Bronchial epithelial cell (primary cell): ENCODE data around the gene INSYN2B. TPM values are rescaled to one million over a fixed set of nuclear protein-coding genes. Genes with fewer than 3 reads are reported as not detected.
"Not testable (repeated sequence)": the region's sequence is repeated elsewhere in the genome, so short reads cannot be mapped to it uniquely, and the experiment has no call there.

Source experiments
- DNase-seq: peaks from one replicate; pipeline ENCODE4 v3.0.0-alpha.2; 2010; ENCODE audit warnings: low read depth
- FAIRE-seq: peaks from 2 replicates; lab custom pipeline; 2011; peaks lifted over from hg19 to GRCh38; lab: Jason Lieb, UNC
- H3K27me3 ChIP-seq: 2 replicates; pipeline ENCODE4 v1.5.1; 2011; ENCODE audit warnings: low read length; ENCODE audit not compliant: control insufficient read depth, insufficient read depth
- H3K36me3 ChIP-seq: 2 replicates; pipeline ENCODE4 v1.5.1; 2011; ENCODE audit warnings: low read length; ENCODE audit not compliant: control insufficient read depth, insufficient read depth
- H3K4me3 ChIP-seq: 2 replicates; pipeline ENCODE4 v1.5.1; 2011; ENCODE audit warnings: mild to moderate bottlenecking, low read depth, low read length, control low read depth
- total RNA-seq: library from RNA; depleted of rRNA; stranded (reverse); fragments of >200 nt; gene quantifications from 2 replicates; pipeline ENCODE4 v1.2.1, GENCODE V29; 2014
- TF ChIP-seq, protein P1 (sequence below): IDR thresholded peaks from 2 replicates; pipeline ENCODE4 v1.5.1; 2011; ENCODE audit warnings: mild to moderate bottlenecking, moderate library complexity, low read length, control low read depth, inconsistent platforms; ENCODE audit not compliant: insufficient read depth, severe bottlenecking

Gene INSYN2B
- total RNA-seq, 1 donor from 2014 or later = 0.53 TPM

DNA sequence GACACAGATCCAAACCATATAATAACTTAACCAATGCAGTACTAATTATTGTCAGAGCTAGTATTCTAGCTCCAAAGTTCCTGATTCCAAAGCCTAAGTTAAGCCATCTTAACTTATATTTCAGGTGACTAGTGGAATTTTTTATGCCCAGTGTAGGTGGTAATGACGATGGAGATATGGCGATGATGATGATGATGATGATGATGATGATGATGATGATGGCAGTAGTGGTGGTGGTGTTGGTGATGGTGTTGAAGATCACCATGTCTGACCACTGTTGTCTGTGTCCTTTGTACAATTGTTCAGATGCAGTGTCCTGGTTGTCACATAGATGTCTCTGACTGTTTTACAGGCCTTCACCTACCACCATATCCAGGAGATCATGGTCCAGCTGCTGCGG is 139.9 kb downstream of the INSYN2B start:
- no peaks in the 10 kb centered on the region for H3K27me3 ChIP-seq
- H3K36me3 ChIP-seq = no peaks in the 10 kb centered on the region
- FAIRE-seq = no peak
- no peak overlapping the region for H3K4me3 ChIP-seq
- DNase-seq = no peak
- TF ChIP-seq, protein P1, sequence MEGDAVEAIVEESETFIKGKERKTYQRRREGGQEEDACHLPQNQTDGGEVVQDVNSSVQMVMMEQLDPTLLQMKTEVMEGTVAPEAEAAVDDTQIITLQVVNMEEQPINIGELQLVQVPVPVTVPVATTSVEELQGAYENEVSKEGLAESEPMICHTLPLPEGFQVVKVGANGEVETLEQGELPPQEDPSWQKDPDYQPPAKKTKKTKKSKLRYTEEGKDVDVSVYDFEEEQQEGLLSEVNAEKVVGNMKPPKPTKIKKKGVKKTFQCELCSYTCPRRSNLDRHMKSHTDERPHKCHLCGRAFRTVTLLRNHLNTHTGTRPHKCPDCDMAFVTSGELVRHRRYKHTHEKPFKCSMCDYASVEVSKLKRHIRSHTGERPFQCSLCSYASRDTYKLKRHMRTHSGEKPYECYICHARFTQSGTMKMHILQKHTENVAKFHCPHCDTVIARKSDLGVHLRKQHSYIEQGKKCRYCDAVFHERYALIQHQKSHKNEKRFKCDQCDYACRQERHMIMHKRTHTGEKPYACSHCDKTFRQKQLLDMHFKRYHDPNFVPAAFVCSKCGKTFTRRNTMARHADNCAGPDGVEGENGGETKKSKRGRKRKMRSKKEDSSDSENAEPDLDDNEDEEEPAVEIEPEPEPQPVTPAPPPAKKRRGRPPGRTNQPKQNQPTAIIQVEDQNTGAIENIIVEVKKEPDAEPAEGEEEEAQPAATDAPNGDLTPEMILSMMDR = no peak

DNA sequence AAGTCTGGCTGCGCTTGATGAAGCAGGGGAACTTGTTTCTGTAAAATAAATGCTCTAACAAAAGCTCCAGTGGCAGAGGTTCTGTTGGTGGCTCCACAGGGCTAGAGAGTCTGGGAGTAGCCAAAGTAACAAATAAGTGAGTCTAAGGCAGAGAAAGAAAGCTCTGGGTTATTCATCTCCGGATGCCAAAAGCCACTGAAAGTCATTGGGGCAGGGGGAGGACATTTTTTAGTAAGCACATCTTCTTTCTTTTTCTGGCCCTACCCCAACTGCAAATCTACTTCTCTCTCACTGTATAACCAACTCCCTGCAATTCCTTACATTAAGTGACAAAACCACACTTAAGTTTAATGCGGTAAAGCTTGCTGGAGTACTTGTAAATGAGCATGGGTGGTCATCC is 141.6 kb downstream of the INSYN2B start:
- Histone ChIP-seq H3K27me3 (no peaks in the 10 kb centered on the region), H3K4me3 (no peak overlapping the region), H3K36me3 (no peaks in the 10 kb centered on the region)
- FAIRE-seq (no peak), DNase-seq (no peak)
- TF ChIP-seq, protein P1 = no peak

DNA sequence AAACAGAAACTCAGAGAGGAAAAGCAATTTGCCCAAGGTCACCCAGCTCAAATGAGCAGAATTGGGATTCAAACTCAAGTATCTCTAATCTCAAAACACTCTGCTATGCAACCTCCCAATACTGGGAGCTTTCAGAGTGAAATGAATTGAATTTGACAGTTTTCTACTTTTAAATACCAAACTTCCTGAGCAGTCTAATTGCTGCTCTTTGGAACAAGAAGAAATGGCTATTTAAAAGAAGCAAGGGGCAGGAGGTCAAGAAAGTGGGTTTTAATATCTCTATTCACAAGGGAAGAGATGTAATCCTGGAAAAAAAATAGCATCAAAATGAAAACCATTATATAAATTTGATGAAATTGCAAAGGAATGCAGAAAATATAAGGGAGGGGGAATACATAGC is 142.6 kb downstream of the INSYN2B start:
- TF ChIP-seq, protein P1 = no peak
- no peak for FAIRE-seq
- DNase-seq = no peak

DNA sequence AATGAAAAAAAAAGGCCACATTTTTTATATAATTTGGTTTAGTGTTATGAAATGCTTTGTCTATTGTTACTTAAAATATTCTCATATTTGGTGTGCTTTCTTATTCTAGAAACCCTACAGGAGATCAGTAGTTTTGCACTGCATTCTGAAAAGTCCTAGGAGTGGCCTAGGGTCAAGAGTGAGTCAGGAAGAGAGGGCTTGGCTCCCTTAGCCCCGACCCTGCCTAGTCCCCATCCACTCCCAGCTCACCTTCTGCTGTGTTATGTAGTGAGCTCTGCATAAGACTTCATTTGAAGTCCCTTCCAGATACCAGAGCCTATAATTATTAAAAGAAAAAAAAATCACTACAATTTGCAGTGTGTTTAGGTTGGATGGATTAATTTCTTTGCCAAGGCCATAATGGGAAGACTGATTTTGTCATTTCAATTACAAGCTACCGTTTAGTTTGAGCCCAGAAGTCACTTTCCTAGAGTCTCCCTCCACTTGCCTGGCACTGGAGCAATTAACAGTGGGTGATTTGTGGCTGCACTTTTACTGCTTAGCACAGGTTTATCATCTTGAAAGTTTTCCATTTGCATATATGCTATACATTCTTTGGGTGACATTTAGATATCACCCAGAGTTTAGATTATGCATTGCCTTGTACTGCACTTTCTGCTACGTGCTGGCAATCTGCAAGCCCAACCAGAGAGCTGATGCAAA is 143.3 kb downstream of the INSYN2B start:
- H3K4me3 ChIP-seq = no peak overlapping the region
- FAIRE-seq (no peak), DNase-seq (no peak)
- no peaks in the 10 kb centered on the region for H3K36me3 ChIP-seq
- TF ChIP-seq, protein P1 = no peak
- no peaks in the 10 kb centered on the region for H3K27me3 ChIP-seq

More for the DNA sequence above, 142.6 kb downstream of the INSYN2B start:
- no peak overlapping the region for H3K4me3 ChIP-seq
- no peaks in the 10 kb centered on the region for H3K27me3 ChIP-seq
- H3K36me3 ChIP-seq = no peaks in the 10 kb centered on the region

DNA sequence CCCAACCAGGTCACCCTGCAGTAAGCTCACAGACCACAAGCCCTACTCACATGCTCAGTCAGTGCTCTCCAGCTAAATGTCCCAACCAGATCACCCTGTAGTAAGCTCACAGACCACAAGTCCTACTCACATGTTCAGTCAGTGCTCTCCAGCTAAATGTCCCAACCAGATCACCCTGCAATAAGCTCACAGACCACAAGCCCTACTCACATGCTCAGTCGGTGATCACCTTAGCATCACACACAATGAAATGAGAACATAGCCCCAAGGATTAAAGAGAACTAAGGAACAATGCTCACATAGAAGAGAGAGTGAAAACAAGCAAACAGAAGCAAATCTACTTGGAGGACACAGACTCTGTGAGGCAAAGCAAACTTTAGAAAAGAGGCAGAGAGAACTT is 145.8 kb downstream of the INSYN2B start:
- not testable (repeated sequence) for DNase-seq, H3K27me3 ChIP-seq, H3K36me3 ChIP-seq, FAIRE-seq, H3K4me3 ChIP-seq

DNA sequence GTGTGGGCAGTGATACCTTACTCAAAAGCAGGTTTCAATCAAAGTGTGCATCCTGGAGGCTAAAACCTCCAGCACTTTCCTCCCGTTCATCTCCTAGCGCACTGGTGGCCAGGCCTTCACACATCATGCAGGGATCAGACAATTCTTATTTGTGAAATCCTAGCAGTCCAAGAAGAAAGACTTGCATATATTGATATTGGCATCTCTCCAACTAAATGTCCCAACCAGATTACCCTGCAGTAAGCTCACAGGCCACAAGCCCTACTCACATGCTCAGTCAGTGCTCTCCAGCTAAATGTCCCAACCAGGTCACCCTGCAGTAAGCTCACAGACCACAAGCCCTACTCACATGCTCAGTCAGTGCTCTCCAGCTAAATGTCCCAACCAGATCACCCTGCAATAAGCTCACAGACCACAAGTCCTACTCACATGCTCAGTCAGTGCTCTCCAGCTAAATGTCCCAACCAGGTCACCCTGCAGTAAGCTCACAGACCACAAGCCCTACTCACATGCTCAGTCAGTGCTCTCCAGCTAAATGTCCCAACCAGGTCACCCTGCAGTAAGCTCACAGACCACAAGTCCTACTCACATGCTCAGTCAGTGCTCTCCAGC is 146.5 kb downstream of the INSYN2B start:
- not testable (repeated sequence) for H3K27me3 ChIP-seq, FAIRE-seq, H3K36me3 ChIP-seq, H3K4me3 ChIP-seq, DNase-seq
